NK-92 (cell line): ENCODE measurements around the gene STARD7.
"Not testable (repeated sequence)": the region's sequence is repeated elsewhere in the genome, so short reads cannot be mapped to it uniquely, and the experiment has no call there.

Experiments
- DNase-seq: peaks from one replicate; lab custom pipeline; 2025; ENCODE audit not compliant: unreplicated experiment; lab: John Stamatoyannopoulos, UW

Gene STARD7

GRCh38 chr2:96208143-96209010 lies at the start of gene STARD7:
STARD7 (minus strand) TSS chr2:96208827; CDS start chr2:96208434, 393 bp downstream.
- peak; percentile 35 for DNase-seq

GRCh38 chr2:96257744-96258143 lies 49.1 kb upstream of the STARD7 start:
- DNase-seq = not testable (repeated sequence)

- no peak for DNase-seq
Measured at GRCh38 chr2:96256611-96257113, 48.0 kb upstream of the STARD7 start.

GRCh38 chr2:96254571-96254970 lies 45.9 kb upstream of the STARD7 start:
- DNase-seq = no peak

GRCh38 chr2:96253006-96253405 lies 44.4 kb upstream of the STARD7 start:
- no peak for DNase-seq

GRCh38 chr2:96252526-96252925 lies 43.9 kb upstream of the STARD7 start:
- DNase-seq = no peak

- no peak for DNase-seq
Measured at GRCh38 chr2:96251721-96252292, 43.2 kb upstream of the STARD7 start.

- no peak for DNase-seq
Measured at GRCh38 chr2:96250188-96250587, 41.6 kb upstream of the STARD7 start.

GRCh38 chr2:96249654-96250053 lies 41.0 kb upstream of the STARD7 start:
- DNase-seq = no peak

GRCh38 chr2:96248624-96249023 lies 40.0 kb upstream of the STARD7 start:
- DNase-seq = no peak

GRCh38 chr2:96247896-96248295 lies 39.3 kb upstream of the STARD7 start:
- no peak for DNase-seq

GRCh38 chr2:96247009-96247408 lies 38.4 kb upstream of the STARD7 start:
- no peak for DNase-seq

- DNase-seq = no peak
Measured at GRCh38 chr2:96245609-96246390, 37.2 kb upstream of the STARD7 start.

GRCh38 chr2:96243843-96244242 lies 35.2 kb upstream of the STARD7 start:
- no peak for DNase-seq

GRCh38 chr2:96241900-96242611 lies 33.4 kb upstream of the STARD7 start:
- DNase-seq = no peak

GRCh38 chr2:96241227-96241626 lies 32.6 kb upstream of the STARD7 start:
- DNase-seq = no peak

GRCh38 chr2:96240341-96241038 lies 31.9 kb upstream of the STARD7 start:
- no peak for DNase-seq

- DNase-seq = no peak
Measured at GRCh38 chr2:96239745-96240264, 31.2 kb upstream of the STARD7 start.

GRCh38 chr2:96239091-96239490 lies 30.5 kb upstream of the STARD7 start:
- no peak for DNase-seq

GRCh38 chr2:96238266-96238665 lies 29.6 kb upstream of the STARD7 start:
- DNase-seq = no peak
